T-cell (primary cell): Measurements from ENCODE around the gene GPRIN1. TPM values are rescaled to one million over a fixed set of nuclear protein-coding genes. Genes with fewer than 3 reads are reported as not detected.

ENCODE experiments used
- ATAC-seq, 4 experiments: fragments of 200-7000 bp in 3 of 4; fragments of 150-1000 bp in 1 of 4; cut with Tn5 transposase; replicated peaks in 1 of 4; 1 replicate in 3 of 4; 2 replicates in 1 of 4; pipeline ENCODE4 v1.10.0; 2021; ENCODE audit warnings: moderate library complexity in 3 of 4, mild to moderate bottlenecking in 2 of 4, moderate number of reproducible peaks in 1 of 4
- CTCF ChIA-PET, 2 donors: fragments of 300-600 bp; sonication (Branson Sonifier 250); formaldehyde crosslinking; loops; one replicate each; lab custom pipeline; 2022; ENCODE audit warnings: antibody characterized with exemption in 2 of 2; lab: Charles Lee
- POLR2A ChIA-PET, 2 donors: fragments of 300-600 bp; sonication (Branson Sonifier 250); formaldehyde crosslinking; loops; one replicate each; lab custom pipeline; 2022; ENCODE audit warnings: antibody characterized with exemption in 2 of 2; lab: Charles Lee
- DNase-seq, 35 experiments: peaks; one replicate each; pipeline versions ENCODE4 v3.0.0 to v3.0.0-alpha.2; 2013 to 2023
- H3K27ac ChIP-seq: one replicate; pipeline ENCODE4 v1.5.1; 2013; ENCODE audit warnings: low read length
- H3K27me3 ChIP-seq, 2 experiments: replicated peaks in 1 of 2; 1 replicate in 1 of 2; 2 replicates in 1 of 2; pipeline versions ENCODE4 v1.6.1 to v1.7.0; 2013; ENCODE audit warnings: low read length in 1 of 2, mixed read lengths in 1 of 2; ENCODE audit not compliant: control insufficient read depth in 2 of 2, insufficient read depth in 2 of 2; ENCODE audit errors: extremely low read depth in 1 of 2
- H3K36me3 ChIP-seq, 2 donors: 1 replicate in 1 of 2; 2 replicates in 1 of 2; pipeline versions ENCODE4 v1.6.1 to v1.7.0; 2013; ENCODE audit warnings: low read length in 1 of 2; ENCODE audit not compliant: control insufficient read depth in 2 of 2, insufficient read depth in 1 of 2; ENCODE audit errors: extremely low read depth in 1 of 2
- H3K4me1 ChIP-seq, 2 experiments: 1 replicate in 1 of 2; 2 replicates in 1 of 2; pipeline versions ENCODE4 v1.6.1 to v1.7.0; 2013; ENCODE audit warnings: low read length in 2 of 2, mixed read lengths in 1 of 2; ENCODE audit not compliant: insufficient read depth in 2 of 2, control insufficient read depth in 1 of 2; ENCODE audit errors: extremely low read depth in 1 of 2
- H3K4me3 ChIP-seq, 2 donors: 1 replicate in 1 of 2; 2 replicates in 1 of 2; pipeline versions ENCODE4 v1.5.1 to v1.7.0; 2013; ENCODE audit warnings: mild to moderate bottlenecking in 2 of 2, low read length in 1 of 2, moderate library complexity in 1 of 2; ENCODE audit not compliant: control insufficient read depth in 1 of 2; ENCODE audit errors: extremely low read depth in 1 of 2
- H3K9me3 ChIP-seq: 2 replicates; pipeline ENCODE4 v1.7.0; 2013
- H3K27ac Mint-ChIP-seq, 2 donors: one replicate each; pipeline ENCODE4 v1.8.0; 2020 to 2021; ENCODE audit warnings: mild to moderate bottlenecking in 2 of 2, mixed read lengths in 2 of 2
- H3K27me3 Mint-ChIP-seq, 2 donors: one replicate each; pipeline ENCODE4 v1.8.0; 2021 to 2022; ENCODE audit warnings: mixed read lengths in 2 of 2
- H3K36me3 Mint-ChIP-seq: one replicate; pipeline ENCODE4 v1.8.0; 2021; ENCODE audit warnings: mixed read lengths
- H3K4me1 Mint-ChIP-seq, 3 donors: one replicate each; pipeline ENCODE4 v1.8.0; 2020 to 2022; ENCODE audit warnings: mixed read lengths in 3 of 3, mild to moderate bottlenecking in 1 of 3
- H3K4me3 Mint-ChIP-seq, 3 donors: one replicate each; pipeline ENCODE4 v1.8.0; 2020 to 2022; ENCODE audit warnings: mild to moderate bottlenecking in 3 of 3, mixed read lengths in 3 of 3, moderate library complexity in 3 of 3
- H3K9me3 Mint-ChIP-seq, 3 donors: one replicate each; pipeline ENCODE4 v1.8.0; 2020 to 2022; ENCODE audit warnings: mixed read lengths in 3 of 3
- WGBS: methylation state at CpG from one replicate; pipeline ENCODE4 v1.1.5; 2013; ENCODE audit warnings: missing lambda C conversion rate; ENCODE audit not compliant: insufficient coverage; 5-methylcytosine and 5-hydroxymethylcytosine counted together
- total RNA-seq, 35 experiments: library from RNA in 6 of 35; stranded (reverse) in 6 of 35; fragments of 120-200 nt in 1 of 35; gene quantifications; one replicate each; pipeline versions ENCODE4 v1.2.1 to v1.2.4 and lab custom pipeline; 2013 to 2026

The GPRIN1 gene
- total RNA-seq, 5 donors from 2014 or later (not counting 1 experiment from before 2014, with no cell fraction given), result 0.33 to 1.2 (median 0.64) TPM

- Mint-ChIP-seq H3K27ac (no peak overlapping the region), H3K36me3 (peaks cover 3% of the 10 kb centered on the region), H3K4me1 (peaks cover 7 to 20% (median 19%) of the 10 kb centered on the region in 3 donors), H3K9me3 (no peaks in the 10 kb centered on the region), H3K27me3 (peaks cover 47 to 62% of the 10 kb centered on the region in 2 donors), H3K4me3 (no peak overlapping the region)
- peaks cover 0 to 26% of the 10 kb centered on the region in 2 experiments for H3K4me1 ChIP-seq
- ATAC-seq (no peak), DNase-seq (no peak)
- H3K27ac ChIP-seq, result no peak overlapping the region
- no peak overlapping the region for H3K4me3 ChIP-seq
- no peaks in the 10 kb centered on the region for H3K9me3 ChIP-seq
- CTCF ChIA-PET, result no interaction called here
- POLR2A ChIA-PET, result no interaction called here
- WGBS, result 81% methylated on average over 9 of the region's 13 CpGs
- H3K27me3 ChIP-seq, result peaks cover 10 to 79% of the 10 kb centered on the region in 2 experiments
- no peaks in the 10 kb centered on the region for H3K36me3 ChIP-seq
Observed at GRCh38 chr5:176621661-176622079, 11.7 kb upstream of the GPRIN1 start.

- peak in 2 of 35 experiments; percentile 12 to 27 for DNase-seq
- POLR2A ChIA-PET, result no interaction called here
- peak overlapping the region in 1 of 2 donors; percentile 7 for H3K4me3 ChIP-seq
Observed at GRCh38 chr5:176620333-176620981, 10.5 kb upstream of the GPRIN1 start.

GRCh38 chr5:176619569-176620332, 9.8 kb upstream of the GPRIN1 start:
- peaks cover 7 to 20% (median 19%) of the 10 kb centered on the region in 3 donors for H3K4me1 Mint-ChIP-seq
- Histone ChIP-seq H3K36me3 (no peaks in the 10 kb centered on the region), H3K9me3 (no peaks in the 10 kb centered on the region), H3K4me3 (peak overlapping the region; percentile 7 to 57), H3K27me3 (peaks cover 3 to 78% of the 10 kb centered on the region in 2 experiments), H3K27ac (no peak overlapping the region), H3K4me1 (peaks cover 0 to 26% of the 10 kb centered on the region in 2 experiments)
- H3K9me3 Mint-ChIP-seq, result no peaks in the 10 kb centered on the region
- no peak overlapping the region for H3K27ac Mint-ChIP-seq
- WGBS, result 23% methylated on average over 49 of the region's 59 CpGs
- CTCF ChIA-PET, result no interaction called here
- H3K36me3 Mint-ChIP-seq, result peaks cover 3% of the 10 kb centered on the region
- peaks cover 54 to 66% of the 10 kb centered on the region in 2 donors for H3K27me3 Mint-ChIP-seq
- POLR2A ChIA-PET, result no interaction called here
- peak overlapping the region; percentile 63 to 84 (median 66) for H3K4me3 Mint-ChIP-seq
- DNase-seq, result no peak
- ATAC-seq, result no peak

More at GRCh38 chr5:176620333-176620981, 10.5 kb upstream of the GPRIN1 start:
- no peak overlapping the region for H3K27ac Mint-ChIP-seq
- Histone ChIP-seq H3K27ac (no peak overlapping the region), H3K36me3 (no peaks in the 10 kb centered on the region), H3K9me3 (no peaks in the 10 kb centered on the region), H3K27me3 (peaks cover 6 to 79% of the 10 kb centered on the region in 2 experiments), H3K4me1 (peaks cover 0 to 26% of the 10 kb centered on the region in 2 experiments)
- peaks cover 51 to 65% of the 10 kb centered on the region in 2 donors for H3K27me3 Mint-ChIP-seq
- CTCF ChIA-PET, result no interaction called here
- peak in 3 of 4 experiments; percentile 17 to 38 (median 31) for ATAC-seq
- H3K4me1 Mint-ChIP-seq, result peaks cover 7 to 20% (median 19%) of the 10 kb centered on the region in 3 donors
- WGBS, result 12% methylated on average over 29 of the region's 32 CpGs
- H3K4me3 Mint-ChIP-seq, result peak overlapping the region; percentile 63 to 84 (median 66)
- H3K36me3 Mint-ChIP-seq, result peaks cover 3% of the 10 kb centered on the region
- H3K9me3 Mint-ChIP-seq, result no peaks in the 10 kb centered on the region

GRCh38 chr5:176619203-176619568, 9.2 kb upstream of the GPRIN1 start:
- DNase-seq, result peak; percentile 27 to 84 (median 65)
- peak; percentile 91 to 98 (median 94) for ATAC-seq
- WGBS, result 4% methylated on average over 21 of the region's 31 CpGs
- ChIA-PET POLR2A (no interaction called here), CTCF (interaction anchor here in 1 of 2 donors (0.6 kb wide), 2 partner anchors 10 to 959 kb away, joined by 4 read pairs; no protein-coding TSS in a partner anchor)
- H3K27me3 Mint-ChIP-seq, result peaks cover 54 to 67% of the 10 kb centered on the region in 2 donors
- H3K27me3 ChIP-seq, result peaks cover 2 to 79% of the 10 kb centered on the region in 2 experiments
- H3K4me3 Mint-ChIP-seq, result peak overlapping the region in 2 of 3 donors; percentile 31 to 84
- H3K4me3 ChIP-seq, result peak overlapping the region; percentile 7 to 57
- no peaks in the 10 kb centered on the region for H3K36me3 ChIP-seq
- no peak overlapping the region for H3K27ac ChIP-seq
- peaks cover 0 to 26% of the 10 kb centered on the region in 2 experiments for H3K4me1 ChIP-seq
- H3K9me3 ChIP-seq, result no peaks in the 10 kb centered on the region
- no peaks in the 10 kb centered on the region for H3K9me3 Mint-ChIP-seq
- no peak overlapping the region for H3K27ac Mint-ChIP-seq
- peaks cover 3% of the 10 kb centered on the region for H3K36me3 Mint-ChIP-seq
- H3K4me1 Mint-ChIP-seq, result peaks cover 7 to 20% (median 19%) of the 10 kb centered on the region in 3 donors

GRCh38 chr5:176618783-176619182, 8.8 kb upstream of the GPRIN1 start:
- WGBS, result 42% methylated on average over 17 of the region's 19 CpGs
- Histone ChIP-seq H3K27me3 (peaks cover 2 to 83% of the 10 kb centered on the region in 2 experiments), H3K36me3 (no peaks in the 10 kb centered on the region), H3K4me1 (peaks cover 0 to 26% of the 10 kb centered on the region in 2 experiments), H3K27ac (no peak overlapping the region), H3K4me3 (no peak overlapping the region), H3K9me3 (no peaks in the 10 kb centered on the region)
- peaks cover 7 to 20% (median 19%) of the 10 kb centered on the region in 3 donors for H3K4me1 Mint-ChIP-seq
- peaks cover 53 to 70% of the 10 kb centered on the region in 2 donors for H3K27me3 Mint-ChIP-seq
- ATAC-seq (no peak), DNase-seq (no peak)
- no peak overlapping the region for H3K27ac Mint-ChIP-seq
- H3K9me3 Mint-ChIP-seq, result no peaks in the 10 kb centered on the region
- CTCF ChIA-PET, result interaction anchor here in 1 of 2 donors (0.6 kb wide), 2 partner anchors 11 to 960 kb away, joined by 4 read pairs; no protein-coding TSS in a partner anchor
- peaks cover 3% of the 10 kb centered on the region for H3K36me3 Mint-ChIP-seq
- POLR2A ChIA-PET, result no interaction called here
- H3K4me3 Mint-ChIP-seq, result peak overlapping the region in 2 of 3 donors; percentile 31 to 84

- no peak overlapping the region for H3K4me3 Mint-ChIP-seq
- peaks cover 2 to 80% of the 10 kb centered on the region in 2 experiments for H3K27me3 ChIP-seq
- no peak for DNase-seq
Observed at GRCh38 chr5:176616511-176616910, 6.6 kb upstream of the GPRIN1 start.

More at GRCh38 chr5:176616511-176616910, 6.6 kb upstream of the GPRIN1 start:
- Mint-ChIP-seq H3K4me1 (peaks cover 7 to 20% (median 19%) of the 10 kb centered on the region in 3 donors), H3K27ac (no peak overlapping the region), H3K27me3 (peaks cover 58 to 76% of the 10 kb centered on the region in 2 donors), H3K9me3 (no peaks in the 10 kb centered on the region), H3K36me3 (peaks cover 3% of the 10 kb centered on the region)
- ChIA-PET CTCF (interaction anchor here in 1 of 2 donors (0.5 to 0.6 kb wide), 2 partner anchors 44 to 199 kb away, joined by 3 to 6 read pairs; no protein-coding TSS in a partner anchor), POLR2A (interaction anchor here in 1 of 2 donors (0.6 kb wide), 1 partner anchor 175 kb away, joined by 5 read pairs; no protein-coding TSS in a partner anchor)
- H3K4me1 ChIP-seq, result peaks cover 0 to 26% of the 10 kb centered on the region in 2 experiments
- no peak overlapping the region for H3K4me3 ChIP-seq
- H3K9me3 ChIP-seq, result no peaks in the 10 kb centered on the region
- no peak for ATAC-seq
- H3K36me3 ChIP-seq, result no peaks in the 10 kb centered on the region
- H3K27ac ChIP-seq, result no peak overlapping the region
- WGBS, result 53% methylated on average over 3 of the region's 7 CpGs
